ENCODE results near the gene TJP3. TPM values are rescaled to one million over a fixed set of nuclear protein-coding genes. Genes with fewer than 3 reads are reported as not detected.
A peak's percentile ranks its signal among the peaks of the same experiment; 100 is the strongest.

The TJP3 gene
- total RNA-seq, 4 donors from 2014 or later, result 0.06 to 4.2 (median 0.17) TPM; not detected in 1

GRCh38 chr19:3698386-3698950 is 9.7 kb upstream of the TJP3 start:
- WGBS, result 69% methylated on average over 5 of the region's 12 CpGs
- DNase-seq (ENCODE audit: extremely low spot score), result no peak
- TF ChIP-seq POLR2A (IDR thresholded peaks at IDR 0.05; ENCODE audit: low read depth), result no peak
- TF ChIP-seq POLR2AphosphoS5 (IDR thresholded peaks at IDR 0.05), result no peak
- TF ChIP-seq EP300 (IDR thresholded peaks at IDR 0.05), result no peak
- TF ChIP-seq CTCF (IDR thresholded peaks at IDR 0.05), result no peak
- Histone ChIP-seq H3K4me3 (peak overlapping the region; percentile 93 to 99 (median 96)), H3K36me3 (peaks cover 0 to 13% (median 7%) of the 10 kb centered on the region in 4 donors), H3K4me1 (peaks cover 23 to 67% (median 59%) of the 10 kb centered on the region in 4 donors), H3K9me3 (no peaks in the 10 kb centered on the region), H3K27me3 (no peaks in the 10 kb centered on the region), H3K27ac (replicated peaks in 1 of 4) (peak overlapping the region; percentile 93 to 99 (median 96))
- intact Hi-C loops (cut with DNase I), result no loop called here

- WGBS, result 2% methylated on average over 16 of the region's 34 CpGs
- H3K36me3 ChIP-seq, result peaks cover 0 to 13% (median 7%) of the 10 kb centered on the region in 4 donors
- no peaks in the 10 kb centered on the region for H3K9me3 ChIP-seq
- H3K4me1 ChIP-seq, result peaks cover 21 to 61% (median 53%) of the 10 kb centered on the region in 4 donors
- peak overlapping the region; percentile 93 to 99 (median 96) for H3K4me3 ChIP-seq
- H3K27ac ChIP-seq (replicated peaks in 1 of 4), result peak overlapping the region; percentile 93 to 99 (median 96)
- no peak for DNase-seq (ENCODE audit: extremely low spot score)
- H3K27me3 ChIP-seq, result no peaks in the 10 kb centered on the region
- intact Hi-C loops (cut with DNase I), result no loop called here
- TF ChIP-seq POLR2AphosphoS5 (IDR thresholded peaks at IDR 0.05), result peak; percentile 65 to 78
- no peak for TF ChIP-seq POLR2A (IDR thresholded peaks at IDR 0.05; ENCODE audit: low read depth)
Observed at GRCh38 chr19:3698974-3699740, 9.0 kb upstream of the TJP3 start.

GRCh38 chr19:3699741-3700241 is 8.4 kb upstream of the TJP3 start:
- intact Hi-C loops (cut with DNase I), result no loop called here
- DNase-seq (ENCODE audit: extremely low spot score), result no peak
- Histone ChIP-seq H3K4me3 (peak overlapping the region; percentile 93 to 99 (median 96)), H3K27me3 (no peaks in the 10 kb centered on the region), H3K9me3 (no peaks in the 10 kb centered on the region), H3K27ac (replicated peaks in 1 of 4) (peak overlapping the region; percentile 93 to 99 (median 96)), H3K4me1 (peaks cover 21 to 54% (median 46%) of the 10 kb centered on the region in 4 donors), H3K36me3 (peaks cover 0 to 12% (median 6%) of the 10 kb centered on the region in 4 donors)
- 2% methylated on average over 7 of the region's 43 CpGs for WGBS
- TF ChIP-seq POLR2AphosphoS5 (IDR thresholded peaks at IDR 0.05), result no peak
- no peak for TF ChIP-seq POLR2A (IDR thresholded peaks at IDR 0.05; ENCODE audit: low read depth)

- Histone ChIP-seq H3K9me3 (no peaks in the 10 kb centered on the region), H3K4me3 (peak within 1 kb of the TSS; percentile 93 to 99 (median 96)), H3K27me3 (peaks cover 0 to 4% (median 0%) of the 10 kb centered on the region in 4 donors), H3K36me3 (peaks cover 0 to 5% (median 2%) of the 10 kb centered on the region in 4 donors), H3K27ac (replicated peaks in 1 of 4) (peak within 1 kb of the TSS; percentile 93 to 99 (median 96)), H3K4me1 (peaks cover 21 to 48% (median 40%) of the 10 kb centered on the region in 4 donors)
- 10% methylated on average over 22 of the region's 82 CpGs for WGBS
- TF ChIP-seq CTCF (IDR thresholded peaks at IDR 0.05) (peak; percentile 82 to 99 (median 86)), POLR2AphosphoS5 (IDR thresholded peaks at IDR 0.05) (peak; percentile 54 to 77), POLR2A (IDR thresholded peaks at IDR 0.05; ENCODE audit: low read depth) (no peak), EP300 (IDR thresholded peaks at IDR 0.05) (no peak)
- intact Hi-C loops (cut with DNase I), result no loop called here
- peak; percentile 94 for DNase-seq (ENCODE audit: extremely low spot score)
Observed at GRCh38 chr19:3700242-3701032, 7.7 kb upstream of the TJP3 start, which contains the start of gene PIP5K1C. PIP5K1C (minus strand) TSS chr19:3700468; CDS start chr19:3700390, 78 bp downstream.

GRCh38 chr19:3701200-3701599 is 7.0 kb upstream of the TJP3 start:
- Histone ChIP-seq H3K27ac (replicated peaks in 1 of 4) (no peak overlapping the region), H3K4me1 (peaks cover 21 to 40% (median 34%) of the 10 kb centered on the region in 4 donors), H3K27me3 (peaks cover 0 to 11% (median 0%) of the 10 kb centered on the region in 4 donors), H3K36me3 (peaks cover 0 to under 1% (median 0%) of the 10 kb centered on the region in 4 donors), H3K4me3 (no peak overlapping the region), H3K9me3 (no peaks in the 10 kb centered on the region)
- intact Hi-C loops (cut with DNase I), result no loop called here
- DNase-seq (ENCODE audit: extremely low spot score), result no peak
- TF ChIP-seq CTCF (IDR thresholded peaks at IDR 0.05) (no peak), POLR2AphosphoS5 (IDR thresholded peaks at IDR 0.05) (no peak), POLR2A (IDR thresholded peaks at IDR 0.05; ENCODE audit: low read depth) (no peak), EP300 (IDR thresholded peaks at IDR 0.05) (no peak)
- WGBS, result 0% methylated on average over 1 of the region's 1 CpG

Data from esophagus muscularis mucosa (tissue), 4 donors.